Spinal cord (tissue), 10 donors: ENCODE measurements around the gene TRIM15. TPM values are rescaled to one million over a fixed set of nuclear protein-coding genes. Genes with fewer than 3 reads are reported as not detected.
"Not testable (repeated sequence)": the region's sequence is repeated elsewhere in the genome, so short reads cannot be mapped to it uniquely, and the experiment has no call there.

Source experiments
- DNase-seq, 6 donors: peaks; one replicate each; pipeline versions ENCODE4 v3.0.0 to v3.0.0-alpha.2; 2013 to 2015; ENCODE audit warnings: low spot score in 6 of 6, low read depth in 4 of 6
- H3K27ac ChIP-seq: one replicate; pipeline ENCODE4 v1.5.1; 2013; ENCODE audit warnings: low read depth, low read length, control low read depth
- H3K27me3 ChIP-seq: one replicate; pipeline ENCODE4 v1.6.1; 2013; ENCODE audit warnings: low read length; ENCODE audit not compliant: control insufficient read depth, insufficient read depth
- H3K36me3 ChIP-seq: one replicate; pipeline ENCODE4 v1.6.1; 2013; ENCODE audit warnings: low read length; ENCODE audit not compliant: control insufficient read depth, insufficient read depth
- H3K4me1 ChIP-seq: one replicate; pipeline ENCODE4 v1.6.1; 2013; ENCODE audit warnings: low read length; ENCODE audit not compliant: control insufficient read depth, insufficient read depth
- H3K4me3 ChIP-seq: one replicate; pipeline ENCODE4 v1.5.1; 2013; ENCODE audit warnings: low read depth, low read length, control low read depth
- H3K9me3 ChIP-seq: one replicate; pipeline ENCODE4 v1.6.1; 2013; ENCODE audit warnings: low read length; ENCODE audit not compliant: control insufficient read depth, insufficient read depth
- WGBS: methylation state at CpG from one replicate; pipeline ENCODE4 v1.1.5; 2013; ENCODE audit warnings: missing lambda C conversion rate; ENCODE audit not compliant: insufficient coverage; 5-methylcytosine and 5-hydroxymethylcytosine counted together
- polyA plus RNA-seq, 2 donors: library from polyadenylated mRNA; unstranded; fragments of 120-200 nt; gene quantifications; one replicate each; pipeline ENCODE4 v1.2.1, GENCODE V29; 2013; ENCODE audit not compliant: insufficient read length in 2 of 2
- total RNA-seq, 2 donors: library from RNA; depleted of rRNA in 1 of 2; stranded (reverse); fragments of 120-200 nt in 1 of 2; fragments of >200 nt in 1 of 2; gene quantifications; one replicate each; pipeline versions ENCODE4 v1.2.3 to v1.2.4, GENCODE V29; 2013 to 2014
- donor health status: healthy.

Gene TRIM15
- total and polyA plus RNA-seq, 4 donors, result not detected

DNA sequence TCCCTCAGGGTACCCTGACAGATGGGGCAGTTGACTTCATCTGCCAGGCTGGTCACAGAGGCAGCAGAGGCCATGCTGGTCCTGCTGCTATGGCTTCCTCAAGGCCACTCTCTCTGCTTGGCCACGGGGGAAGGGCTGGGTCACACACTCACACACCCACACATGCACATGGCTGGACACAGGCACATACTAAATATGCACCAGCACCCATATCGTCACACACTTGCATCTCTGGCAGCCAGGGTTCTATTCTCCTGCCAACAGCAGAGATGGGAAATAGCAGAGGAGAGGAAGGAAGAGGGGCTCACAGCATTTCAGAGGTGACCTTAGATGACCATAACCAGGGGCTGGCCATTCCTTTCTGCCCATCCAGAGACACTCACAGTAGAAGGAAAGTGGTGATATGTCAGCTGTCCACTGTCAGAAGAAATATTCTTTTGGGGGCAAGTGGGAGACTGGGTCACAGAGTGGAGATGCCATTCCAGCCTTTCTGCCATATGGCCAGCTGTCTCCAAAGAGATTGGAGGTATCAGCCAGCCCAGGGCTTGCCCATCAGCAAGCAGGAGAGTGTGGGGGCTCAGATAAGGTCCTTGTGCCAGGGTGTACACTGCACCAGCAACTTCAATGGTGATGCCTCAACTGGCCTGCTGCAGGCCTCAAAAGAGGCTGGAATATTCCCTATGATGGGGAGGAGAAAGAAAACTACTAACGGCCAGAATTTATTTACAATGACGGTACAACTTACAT, 2.4 kb upstream of the TRIM15 start, which contains the start of gene TRIM10:
Gene TRIM10 (minus strand): TSS at position 427 of the 747 bp plus-strand sequence. CDS start 353 bp downstream, at position 74.
- H3K27me3 ChIP-seq, result peaks cover under 1% of the 10 kb centered on the region
- H3K4me3 ChIP-seq, result no peak within 1 kb of the TSS
- no peaks in the 10 kb centered on the region for H3K4me1 ChIP-seq
- 75% methylated on average over 1 of the region's 4 CpGs for WGBS
- H3K27ac ChIP-seq, result no peak within 1 kb of the TSS
- no peaks in the 10 kb centered on the region for H3K36me3 ChIP-seq
- no peak for DNase-seq
- no peaks in the 10 kb centered on the region for H3K9me3 ChIP-seq

DNA sequence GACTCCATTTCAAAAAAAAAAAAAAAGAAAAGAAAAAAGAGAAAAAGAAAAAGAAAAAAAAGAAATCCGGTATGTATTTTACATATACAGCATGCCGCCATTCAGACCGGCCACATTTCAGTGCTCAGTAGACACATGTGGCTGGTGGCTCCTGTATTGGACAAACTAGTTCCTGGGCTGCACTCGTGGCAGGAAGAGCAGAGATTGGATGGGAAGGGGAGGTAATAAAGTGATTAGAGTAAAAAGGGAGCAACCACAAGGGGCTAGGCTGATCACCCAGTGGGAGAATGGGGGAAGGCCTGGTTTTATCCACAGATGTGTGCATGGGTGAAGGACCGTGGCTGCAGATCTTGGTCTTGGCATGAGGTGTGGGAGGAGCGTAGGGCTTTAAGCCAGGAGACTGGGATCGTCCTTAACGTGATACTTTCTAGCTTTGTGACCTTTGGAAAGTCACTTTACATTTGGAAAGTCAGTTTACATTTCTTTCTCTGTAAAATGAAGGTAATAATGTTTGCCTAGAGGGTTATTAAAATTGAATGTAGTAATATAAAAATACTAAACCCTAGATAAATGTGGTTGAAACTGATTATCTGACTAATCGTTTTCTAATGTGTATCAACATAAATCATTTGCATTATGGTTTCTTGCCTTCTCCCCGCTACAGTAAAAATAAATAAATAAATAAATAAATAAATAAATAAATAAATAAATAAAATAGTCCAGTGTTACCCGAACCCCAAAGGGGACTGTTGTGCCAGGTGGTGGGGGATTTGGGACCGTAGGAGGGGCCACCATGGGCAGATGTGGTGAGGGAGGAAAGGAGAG, 869 bp upstream of the TRIM15 start:
- WGBS, result 92% methylated on average over 5 of the region's 12 CpGs
- H3K4me3 ChIP-seq, result no peak overlapping the region
- H3K4me1 ChIP-seq, result no peaks in the 10 kb centered on the region
- H3K27me3 ChIP-seq, result no peaks in the 10 kb centered on the region
- no peak overlapping the region for H3K27ac ChIP-seq
- no peak for DNase-seq
- no peaks in the 10 kb centered on the region for H3K9me3 ChIP-seq
- H3K36me3 ChIP-seq, result no peaks in the 10 kb centered on the region

DNA sequence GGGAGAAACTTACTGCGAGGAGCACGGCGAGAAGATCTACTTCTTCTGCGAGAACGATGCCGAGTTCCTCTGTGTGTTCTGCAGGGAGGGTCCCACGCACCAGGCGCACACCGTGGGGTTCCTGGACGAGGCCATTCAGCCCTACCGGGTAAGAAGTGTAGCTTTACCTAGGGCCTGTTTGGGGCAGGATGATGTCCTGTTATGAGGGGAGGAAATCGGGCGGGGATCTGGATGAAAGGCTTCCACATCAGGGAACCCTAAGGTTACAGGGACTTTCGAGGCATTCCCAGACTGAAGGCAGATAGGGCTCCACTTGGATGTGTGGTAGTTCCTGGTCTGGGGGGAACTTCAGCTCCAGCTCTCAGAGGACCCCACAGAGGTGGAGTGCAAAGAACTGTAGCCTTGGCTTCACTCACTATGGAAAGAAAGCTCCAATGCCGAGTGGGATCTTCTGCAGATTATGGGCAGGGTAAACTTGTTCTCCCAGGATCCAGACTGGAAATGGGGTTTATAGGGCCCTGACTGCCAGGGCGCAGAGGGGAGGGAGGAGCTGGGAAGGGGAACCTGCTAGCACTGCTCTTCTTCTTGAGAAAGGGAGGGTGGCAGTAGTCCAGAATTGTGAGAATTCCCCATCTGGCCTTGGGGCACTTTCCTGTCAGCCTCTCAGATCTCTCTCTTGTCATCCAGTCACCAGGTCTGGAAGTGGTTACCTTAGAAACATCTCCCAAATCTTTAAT, 740 bp downstream of the TRIM15 start:
- no peak overlapping the region for H3K4me3 ChIP-seq
- WGBS, result 84% methylated on average over 16 of the region's 16 CpGs
- no peaks in the 10 kb centered on the region for H3K36me3 ChIP-seq
- H3K9me3 ChIP-seq, result no peaks in the 10 kb centered on the region
- peaks cover 8% of the 10 kb centered on the region for H3K27me3 ChIP-seq
- H3K4me1 ChIP-seq, result no peaks in the 10 kb centered on the region
- no peak for DNase-seq
- no peak overlapping the region for H3K27ac ChIP-seq

DNA sequence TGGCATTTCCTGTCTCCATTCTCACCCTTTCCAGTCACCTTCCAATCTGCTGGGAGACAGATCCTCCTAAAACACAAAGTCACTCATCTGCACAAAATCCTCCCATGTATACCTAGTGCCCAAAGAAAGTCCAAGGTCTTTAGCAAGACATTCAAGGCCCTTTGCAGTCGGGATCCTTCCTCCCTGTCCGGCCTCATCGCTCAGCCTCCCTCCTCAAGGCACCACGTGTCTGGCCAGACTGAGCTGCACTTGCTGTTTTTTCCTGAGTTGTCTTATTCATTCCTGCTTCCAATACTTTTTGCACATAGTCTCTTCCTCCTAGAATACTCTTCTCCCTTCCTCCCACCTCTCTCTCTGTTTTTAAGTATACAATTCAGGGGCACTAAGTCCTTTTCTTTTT, 1.4 kb downstream of the TRIM15 start:
- Histone ChIP-seq H3K36me3 (no peaks in the 10 kb centered on the region), H3K4me1 (no peaks in the 10 kb centered on the region), H3K4me3 (no peak overlapping the region), H3K27me3 (peaks cover 9% of the 10 kb centered on the region), H3K27ac (no peak overlapping the region), H3K9me3 (no peaks in the 10 kb centered on the region)
- whole genome bisulfite sequencing, result 88% methylated on average over 4 of the region's 4 CpGs
- DNase-seq, result no peak

DNA sequence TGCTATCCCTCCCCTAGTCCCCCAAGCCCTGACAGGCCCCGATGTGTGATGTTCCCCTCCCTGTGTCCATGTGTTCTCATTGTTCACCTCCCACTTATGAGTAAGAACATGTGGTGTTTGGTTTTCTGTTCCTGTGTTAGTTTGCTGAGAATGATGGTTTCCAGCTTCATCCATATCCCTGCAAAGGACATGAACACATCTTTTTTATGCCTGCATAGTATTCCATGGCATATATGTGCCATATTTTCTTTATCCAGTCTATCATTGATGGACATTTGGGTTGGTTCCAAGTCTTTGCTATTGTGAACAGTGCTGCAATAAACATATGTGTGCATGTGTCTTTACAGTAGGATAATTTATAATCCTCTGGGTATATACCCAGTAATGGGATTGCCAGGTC, 1.9 kb downstream of the TRIM15 start:
- H3K9me3 ChIP-seq, DNase-seq, H3K27ac ChIP-seq, H3K4me3 ChIP-seq, H3K4me1 ChIP-seq, H3K36me3 ChIP-seq: not testable (repeated sequence)
- WGBS, result no CpG with 5 or more reads among the region's 1 CpG
- H3K27me3 ChIP-seq, result peaks cover 12% of the 10 kb centered on the region

DNA sequence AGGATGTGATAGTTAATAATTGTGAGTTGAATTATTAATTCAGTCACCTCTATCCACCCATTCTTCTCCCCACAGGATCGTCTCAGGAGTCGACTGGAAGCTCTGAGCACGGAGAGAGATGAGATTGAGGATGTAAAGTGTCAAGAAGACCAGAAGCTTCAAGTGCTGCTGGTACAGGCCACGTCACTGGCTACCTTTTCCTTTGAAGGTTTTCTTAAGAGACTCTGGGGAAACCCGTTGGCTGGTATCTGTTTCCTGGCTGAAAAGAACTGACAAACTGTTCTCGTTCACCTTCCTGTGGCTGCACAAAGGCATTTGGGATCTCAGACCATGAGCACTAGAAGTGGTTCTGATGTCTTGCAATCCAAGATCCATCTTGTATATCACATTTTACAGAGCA, 3.8 kb downstream of the TRIM15 start:
- no peaks in the 10 kb centered on the region for H3K36me3 ChIP-seq
- H3K4me1 ChIP-seq, result peaks cover 8% of the 10 kb centered on the region
- H3K27me3 ChIP-seq, result peaks cover 31% of the 10 kb centered on the region
- DNase-seq, result no peak
- WGBS, result 73% methylated on average over 4 of the region's 6 CpGs
- no peaks in the 10 kb centered on the region for H3K9me3 ChIP-seq
- no peak overlapping the region for H3K27ac ChIP-seq
- H3K4me3 ChIP-seq, result no peak overlapping the region

DNA sequence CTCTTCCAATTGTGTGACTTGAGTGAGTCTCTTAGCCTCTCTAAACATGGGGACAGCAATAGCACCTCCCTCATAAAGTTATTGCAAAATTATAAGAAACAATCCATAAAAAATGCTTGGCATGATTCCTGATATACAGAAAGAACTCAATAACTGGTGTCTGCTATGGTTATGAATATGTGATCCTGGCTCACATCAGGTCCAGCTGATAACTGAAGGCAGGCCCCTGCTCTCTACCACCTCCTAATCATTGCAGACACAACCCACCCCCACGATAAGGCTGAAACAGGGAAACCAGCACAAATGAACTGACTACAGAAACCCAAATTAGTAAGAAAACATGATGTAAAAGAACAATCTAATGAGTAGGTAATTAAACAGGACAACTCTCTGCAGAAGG, 5.4 kb downstream of the TRIM15 start:
- Histone ChIP-seq H3K27ac (no peak overlapping the region), H3K27me3 (peaks cover 41% of the 10 kb centered on the region), H3K4me1 (peaks cover 12% of the 10 kb centered on the region), H3K4me3 (no peak overlapping the region), H3K9me3 (no peaks in the 10 kb centered on the region), H3K36me3 (no peaks in the 10 kb centered on the region)
- WGBS, result no CpG with 5 or more reads among the region's 1 CpG
- DNase-seq, result no peak

DNA sequence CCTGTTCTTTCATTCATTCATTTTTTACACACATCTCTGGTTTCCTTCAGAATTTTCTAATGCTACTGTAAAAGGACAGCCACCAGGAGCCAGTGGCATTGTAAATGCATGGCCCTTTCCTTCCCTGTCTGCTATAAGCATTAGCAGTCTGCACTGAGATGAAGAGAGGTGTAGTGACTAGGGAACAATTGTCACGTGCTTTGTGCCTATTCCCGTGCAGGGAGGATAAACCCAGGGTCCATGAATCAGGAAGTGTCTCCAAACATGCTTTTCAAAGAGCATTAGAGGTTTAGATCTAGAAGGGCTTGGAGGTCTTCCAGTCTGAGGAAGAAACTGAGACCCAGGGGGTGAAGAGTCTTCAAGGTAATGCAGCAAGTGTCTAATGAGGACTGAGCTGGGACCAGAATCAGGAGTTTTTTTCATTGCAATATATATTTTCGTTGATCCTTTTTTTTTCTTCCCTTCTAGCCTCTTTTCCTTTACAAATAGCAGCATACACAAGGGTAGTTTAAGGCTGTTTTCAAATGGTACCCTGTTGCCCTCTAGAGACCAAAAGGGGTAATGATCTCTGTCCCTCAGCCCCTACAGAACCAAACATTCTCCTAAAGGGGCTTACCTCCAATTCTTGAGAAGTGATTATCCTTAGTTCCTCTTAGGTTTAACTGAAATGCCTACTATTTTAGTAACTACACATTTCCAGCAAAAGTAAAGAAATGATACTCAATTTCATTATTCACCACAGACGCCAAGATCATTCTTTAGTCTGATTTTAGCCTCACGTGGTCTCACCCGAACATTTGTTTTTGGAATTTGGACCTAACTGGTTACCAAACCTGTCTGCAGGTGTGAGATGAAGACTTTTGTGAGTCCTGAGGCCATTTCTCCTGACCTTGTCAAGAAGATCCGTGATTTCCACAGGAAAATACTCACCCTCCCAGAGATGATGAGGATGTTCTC, 6.6 kb downstream of the TRIM15 start:
- 3% methylated on average over 3 of the region's 7 CpGs for WGBS
- H3K36me3 ChIP-seq, result no peaks in the 10 kb centered on the region
- peak in 5 of 6 donors; percentile 1 to 75 (median 31) for DNase-seq
- peaks cover 12% of the 10 kb centered on the region for H3K4me1 ChIP-seq
- H3K9me3 ChIP-seq, result no peaks in the 10 kb centered on the region
- peaks cover 47% of the 10 kb centered on the region for H3K27me3 ChIP-seq
- no peak overlapping the region for H3K27ac ChIP-seq
- H3K4me3 ChIP-seq, result no peak overlapping the region
